HL-60 (cell line): ENCODE data around the gene DNAH8.

Source experiments
- DNase-seq, 2 experiments: peaks; one replicate each; pipeline ENCODE4 v3.0.0-alpha.2; 2010 to 2020; ENCODE audit warnings: low read depth in 1 of 2, low spot score in 1 of 2
- H3K27ac ChIP-seq: fragments of 250-450 bp; sonication (Bioruptor Pico); replicated peaks from 2 replicates; pipeline ENCODE4 v1.5.1; 2020; ENCODE audit warnings: mild to moderate bottlenecking, moderate library complexity
- H3K27me3 ChIP-seq: fragments of 250-450 bp; sonication (Bioruptor Pico); 2 replicates; pipeline ENCODE4 v1.5.1; 2021; ENCODE audit warnings: mild to moderate bottlenecking, moderate library complexity; ENCODE audit not compliant: insufficient read depth, poor library complexity, severe bottlenecking
- H3K4me3 ChIP-seq: replicated peaks from 2 replicates; pipeline ENCODE4 v1.5.1; 2011; ENCODE audit warnings: mild to moderate bottlenecking, control low read depth, low read length; ENCODE audit not compliant: insufficient read depth
- GABPA ChIP-seq: IDR thresholded peaks from 2 replicates; pipeline ENCODE4 v1.6.1; 2012; ENCODE audit warnings: low read depth
- POLR2AphosphoS5 ChIP-seq: IDR thresholded peaks from 2 replicates; pipeline ENCODE4 v1.6.1; 2012; ENCODE audit warnings: low read depth
- REST ChIP-seq: IDR thresholded peaks from 2 replicates; pipeline ENCODE4 v1.6.1; 2012; ENCODE audit warnings: low read depth; ENCODE audit not compliant: insufficient replicate concordance
- SPI1 ChIP-seq: IDR thresholded peaks from 2 replicates; pipeline ENCODE4 v1.6.1; 2012; ENCODE audit warnings: low read depth, mild to moderate bottlenecking, borderline replicate concordance
- TF ChIP-seq, protein P1 (sequence below): IDR thresholded peaks from one replicate; pipeline ENCODE4 v1.5.1; 2011; ENCODE audit warnings: low read length, control low read depth, inconsistent platforms; ENCODE audit not compliant: insufficient read depth

DNAH8 gene

DNA sequence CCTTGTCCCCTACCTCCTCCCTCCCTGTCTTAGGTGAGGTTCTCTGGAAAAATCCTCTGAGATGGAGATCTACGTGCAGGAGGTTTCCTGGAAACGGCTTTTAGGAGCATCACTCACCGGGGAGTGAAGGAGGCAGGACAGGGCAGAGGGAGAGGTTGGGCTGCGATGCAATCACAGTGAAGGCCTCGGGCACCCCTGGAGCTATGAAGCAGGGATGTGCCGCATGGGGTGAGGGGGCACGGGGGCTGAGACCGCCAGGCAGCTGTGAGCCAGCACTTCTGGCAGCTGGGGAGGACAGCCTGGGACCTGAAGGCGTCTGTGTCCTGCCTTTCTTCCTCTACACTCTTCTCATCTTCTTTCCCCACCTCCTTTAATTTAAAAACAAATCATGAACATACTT, 320.6 kb downstream of the DNAH8 start:
- Histone ChIP-seq H3K27ac (no peak overlapping the region), H3K4me3 (no peak overlapping the region), H3K27me3 (peaks cover 23% of the 10 kb centered on the region)
- TF ChIP-seq REST (no peak), POLR2AphosphoS5 (no peak), SPI1 (no peak), GABPA (no peak)
- TF ChIP-seq, protein P1, sequence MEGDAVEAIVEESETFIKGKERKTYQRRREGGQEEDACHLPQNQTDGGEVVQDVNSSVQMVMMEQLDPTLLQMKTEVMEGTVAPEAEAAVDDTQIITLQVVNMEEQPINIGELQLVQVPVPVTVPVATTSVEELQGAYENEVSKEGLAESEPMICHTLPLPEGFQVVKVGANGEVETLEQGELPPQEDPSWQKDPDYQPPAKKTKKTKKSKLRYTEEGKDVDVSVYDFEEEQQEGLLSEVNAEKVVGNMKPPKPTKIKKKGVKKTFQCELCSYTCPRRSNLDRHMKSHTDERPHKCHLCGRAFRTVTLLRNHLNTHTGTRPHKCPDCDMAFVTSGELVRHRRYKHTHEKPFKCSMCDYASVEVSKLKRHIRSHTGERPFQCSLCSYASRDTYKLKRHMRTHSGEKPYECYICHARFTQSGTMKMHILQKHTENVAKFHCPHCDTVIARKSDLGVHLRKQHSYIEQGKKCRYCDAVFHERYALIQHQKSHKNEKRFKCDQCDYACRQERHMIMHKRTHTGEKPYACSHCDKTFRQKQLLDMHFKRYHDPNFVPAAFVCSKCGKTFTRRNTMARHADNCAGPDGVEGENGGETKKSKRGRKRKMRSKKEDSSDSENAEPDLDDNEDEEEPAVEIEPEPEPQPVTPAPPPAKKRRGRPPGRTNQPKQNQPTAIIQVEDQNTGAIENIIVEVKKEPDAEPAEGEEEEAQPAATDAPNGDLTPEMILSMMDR = no peak
- DNase-seq = no peak

GRCh38 chr6:39037082-39037508, 322.0 kb downstream of the DNAH8 start:
- H3K27ac ChIP-seq = no peak overlapping the region
- no peak for TF ChIP-seq GABPA
- no peak for TF ChIP-seq REST
- no peak for TF ChIP-seq SPI1
- TF ChIP-seq, protein P1 = no peak
- TF ChIP-seq POLR2AphosphoS5 = no peak
- no peak overlapping the region for H3K4me3 ChIP-seq
- H3K27me3 ChIP-seq = peaks cover 23% of the 10 kb centered on the region
- DNase-seq = no peak

- Histone ChIP-seq H3K27ac (no peak overlapping the region), H3K4me3 (no peak overlapping the region), H3K27me3 (peaks cover 23% of the 10 kb centered on the region)
- no peak for DNase-seq
- no peak for TF ChIP-seq GABPA
- TF ChIP-seq, protein P1 = no peak
- TF ChIP-seq SPI1 = no peak
- no peak for TF ChIP-seq REST
- TF ChIP-seq POLR2AphosphoS5 = no peak
Measured at GRCh38 chr6:39037707-39038106, 322.6 kb downstream of the DNAH8 start.
